Fibroblast of lung (primary cell): ENCODE measurements around the gene GAD2. TPM values are rescaled to one million over a fixed set of nuclear protein-coding genes. Genes with fewer than 3 reads are reported as not detected.

Source experiments
- DNase-seq, 2 donors: peaks; one replicate each; pipeline versions ENCODE4 v3.0.0 to v3.0.0-alpha.2; 2010; ENCODE audit warnings: low read depth in 2 of 2
- H2AFZ ChIP-seq: 2 replicates; pipeline ENCODE4 v1.5.1; 2012; ENCODE audit warnings: low read length, control low read depth, inconsistent platforms
- H3K27ac ChIP-seq: 2 replicates; pipeline ENCODE4 v1.5.1; 2011; ENCODE audit warnings: low read length, control low read depth; ENCODE audit not compliant: insufficient read depth
- H3K27me3 ChIP-seq: 2 replicates; pipeline ENCODE4 v1.5.1; 2011; ENCODE audit warnings: mild to moderate bottlenecking, low read length; ENCODE audit not compliant: control insufficient read depth, insufficient read depth
- H3K36me3 ChIP-seq: 2 replicates; pipeline ENCODE4 v1.5.1; 2011; ENCODE audit warnings: low read length; ENCODE audit not compliant: control insufficient read depth, insufficient read depth
- H3K4me1 ChIP-seq: 2 replicates; pipeline ENCODE4 v1.5.1; 2011; ENCODE audit warnings: low read length; ENCODE audit not compliant: control insufficient read depth, insufficient read depth; ENCODE audit errors: extremely low read depth
- H3K4me2 ChIP-seq: 2 replicates; pipeline ENCODE4 v1.5.1; 2011; ENCODE audit warnings: low read length, control low read depth; ENCODE audit not compliant: insufficient read depth; ENCODE audit errors: extremely low read depth
- H3K4me3 ChIP-seq, 4 experiments: fragments of 200-600 bp in 1 of 4; sonication (generic) in 1 of 4; replicated peaks in 1 of 4; 2 replicates each; pipeline ENCODE4 v1.5.1; 2011 to 2016; ENCODE audit warnings: low read length in 4 of 4, low read depth in 3 of 4, mild to moderate bottlenecking in 3 of 4, control low read depth in 2 of 4, inconsistent platforms in 1 of 4, mixed read lengths in 1 of 4; ENCODE audit not compliant: insufficient read depth in 1 of 4; ENCODE audit errors: control extremely low read depth in 1 of 4
- H3K79me2 ChIP-seq: 2 replicates; pipeline ENCODE4 v1.5.1; 2012; ENCODE audit warnings: mild to moderate bottlenecking, low read length, inconsistent platforms; ENCODE audit not compliant: control insufficient read depth, insufficient read depth
- H3K9ac ChIP-seq: 2 replicates; pipeline ENCODE4 v1.5.1; 2011; ENCODE audit warnings: mild to moderate bottlenecking, low read length, control low read depth; ENCODE audit not compliant: insufficient read depth
- H3K9me3 ChIP-seq: 2 replicates; pipeline ENCODE4 v1.5.1; 2012; ENCODE audit warnings: low read depth, low read length; ENCODE audit not compliant: control insufficient read depth, insufficient read depth
- H4K20me1 ChIP-seq: 2 replicates; pipeline ENCODE4 v1.5.1; 2011; ENCODE audit warnings: low read length; ENCODE audit not compliant: control insufficient read depth, insufficient read depth; ENCODE audit errors: extremely low read depth
- EZH2 ChIP-seq: IDR thresholded peaks from 2 replicates; pipeline ENCODE4 v1.5.1; 2012; ENCODE audit warnings: low read length, control low read depth, mild to moderate bottlenecking; ENCODE audit errors: missing control alignments
- polyA plus RNA-seq, 2 donors: library from polyadenylated mRNA; depleted of rRNA in 1 of 2; stranded (reverse) in 1 of 2; unstranded in 1 of 2; fragments of >200 nt; gene quantifications; 2 replicates each; pipeline ENCODE4 v1.2.1, GENCODE V29; 2011 to 2012; ENCODE audit warnings: missing spikeins in 1 of 2
- total RNA-seq: library from RNA; depleted of rRNA; stranded (reverse); fragments of >200 nt; gene quantifications from 2 replicates; pipeline ENCODE4 v1.2.1, GENCODE V29; 2014
- TF ChIP-seq, protein P1 (sequence below), 2 donors: IDR thresholded peaks in 1 of 2; conservative IDR thresholded peaks in 1 of 2; 1 replicate in 1 of 2; 2 replicates in 1 of 2; pipeline ENCODE4 v1.5.1; 2011 to 2012; ENCODE audit warnings: low read length in 2 of 2, control low read depth in 1 of 2, inconsistent platforms in 1 of 2, low read depth in 1 of 2, mild to moderate bottlenecking in 1 of 2

GAD2 gene
- total and polyA plus RNA-seq, 2 donors (not counting 1 experiment from before 2014, with no cell fraction given), result not detected

- DNase-seq, result no peak
- Histone ChIP-seq H3K79me2 (no peaks in the 10 kb centered on the region), H3K4me2 (no peak overlapping the region), H3K27ac (no peak overlapping the region), H3K9ac (no peak overlapping the region), H4K20me1 (no peaks in the 10 kb centered on the region), H3K4me3 (no peak overlapping the region), H3K9me3 (no peaks in the 10 kb centered on the region), H2AFZ (no peak overlapping the region), H3K4me1 (no peaks in the 10 kb centered on the region), H3K36me3 (no peaks in the 10 kb centered on the region), H3K27me3 (no peaks in the 10 kb centered on the region)
- TF ChIP-seq, protein P1, sequence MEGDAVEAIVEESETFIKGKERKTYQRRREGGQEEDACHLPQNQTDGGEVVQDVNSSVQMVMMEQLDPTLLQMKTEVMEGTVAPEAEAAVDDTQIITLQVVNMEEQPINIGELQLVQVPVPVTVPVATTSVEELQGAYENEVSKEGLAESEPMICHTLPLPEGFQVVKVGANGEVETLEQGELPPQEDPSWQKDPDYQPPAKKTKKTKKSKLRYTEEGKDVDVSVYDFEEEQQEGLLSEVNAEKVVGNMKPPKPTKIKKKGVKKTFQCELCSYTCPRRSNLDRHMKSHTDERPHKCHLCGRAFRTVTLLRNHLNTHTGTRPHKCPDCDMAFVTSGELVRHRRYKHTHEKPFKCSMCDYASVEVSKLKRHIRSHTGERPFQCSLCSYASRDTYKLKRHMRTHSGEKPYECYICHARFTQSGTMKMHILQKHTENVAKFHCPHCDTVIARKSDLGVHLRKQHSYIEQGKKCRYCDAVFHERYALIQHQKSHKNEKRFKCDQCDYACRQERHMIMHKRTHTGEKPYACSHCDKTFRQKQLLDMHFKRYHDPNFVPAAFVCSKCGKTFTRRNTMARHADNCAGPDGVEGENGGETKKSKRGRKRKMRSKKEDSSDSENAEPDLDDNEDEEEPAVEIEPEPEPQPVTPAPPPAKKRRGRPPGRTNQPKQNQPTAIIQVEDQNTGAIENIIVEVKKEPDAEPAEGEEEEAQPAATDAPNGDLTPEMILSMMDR (conservative IDR thresholded peaks at IDR 0.05 in 1 of 2, IDR thresholded peaks at IDR 0.05 in 1 of 2; ENCODE audit: low read depth in 1 of 2, low read length in 2 of 2), result no peak
- TF ChIP-seq EZH2, result no peak
Observed at GRCh38 chr10:26311383-26311940, 94.9 kb downstream of the GAD2 start.

DNA sequence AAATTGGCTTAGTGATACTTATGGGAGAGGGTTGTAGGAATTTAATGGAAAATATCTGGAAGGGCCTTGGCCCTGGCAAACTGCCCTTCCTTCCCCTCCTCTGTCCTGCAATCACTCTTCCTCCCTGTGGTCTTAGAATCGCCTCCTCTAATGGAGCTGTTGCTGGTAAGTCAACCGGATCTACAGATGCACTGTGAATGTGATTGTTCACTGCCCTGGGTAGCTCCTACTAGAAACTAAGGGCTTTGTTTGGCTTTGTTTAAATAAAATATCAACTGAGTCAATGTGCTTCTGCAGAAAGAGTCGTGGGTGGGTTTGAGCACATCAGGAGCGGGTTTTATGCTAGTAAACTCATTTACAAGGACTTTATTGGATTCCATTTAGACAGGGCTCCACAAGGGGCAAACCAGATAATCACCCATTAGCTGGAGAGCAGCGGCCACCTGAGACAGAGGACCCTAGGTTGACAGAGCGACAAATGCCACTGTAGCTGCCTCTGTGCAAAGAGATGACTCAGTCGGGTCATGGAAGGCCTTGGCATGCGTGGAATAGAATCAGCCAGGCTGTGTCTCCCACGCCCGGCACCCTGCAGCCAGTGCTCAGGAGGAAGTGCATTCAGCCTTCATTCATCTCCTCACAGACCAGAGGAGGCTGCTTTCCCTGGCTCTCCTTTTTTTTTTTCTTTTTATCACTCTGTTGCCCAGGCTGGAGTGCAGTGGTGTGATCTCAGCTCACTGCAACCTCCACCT, 97.9 kb downstream of the GAD2 start:
- no peak overlapping the region for H3K4me2 ChIP-seq
- H4K20me1 ChIP-seq, result no peaks in the 10 kb centered on the region
- no peak overlapping the region for H2AFZ ChIP-seq
- no peaks in the 10 kb centered on the region for H3K36me3 ChIP-seq
- DNase-seq, result no peak
- TF ChIP-seq, protein P1 (conservative IDR thresholded peaks at IDR 0.05 in 1 of 2, IDR thresholded peaks at IDR 0.05 in 1 of 2; ENCODE audit: low read depth in 1 of 2, low read length in 2 of 2), result no peak
- TF ChIP-seq EZH2, result no peak
- H3K27me3 ChIP-seq, result no peaks in the 10 kb centered on the region
- no peaks in the 10 kb centered on the region for H3K9me3 ChIP-seq
- H3K79me2 ChIP-seq, result no peaks in the 10 kb centered on the region
- H3K4me1 ChIP-seq, result no peaks in the 10 kb centered on the region
- no peak overlapping the region for H3K27ac ChIP-seq
- no peak overlapping the region for H3K9ac ChIP-seq
- H3K4me3 ChIP-seq, result no peak overlapping the region

DNA sequence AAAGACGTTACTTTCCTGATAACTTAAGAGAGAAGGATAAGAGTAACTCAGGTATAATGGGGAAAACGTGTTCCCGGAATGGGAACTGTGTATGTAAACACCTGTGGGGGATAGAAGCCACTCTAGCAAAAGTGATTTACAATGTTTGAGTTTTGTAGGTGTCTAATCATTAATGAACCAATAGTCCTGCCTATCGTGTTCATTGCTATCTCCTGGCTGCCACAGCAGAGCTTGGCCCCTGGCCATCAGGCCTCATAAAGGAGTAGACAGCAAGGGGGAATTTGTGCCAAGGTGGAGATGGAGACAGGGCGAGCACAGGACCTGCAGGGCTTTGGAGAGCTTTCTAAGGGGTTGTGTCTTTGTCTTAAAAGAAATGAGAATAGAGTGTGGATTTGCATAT, 102.1 kb downstream of the GAD2 start:
- Histone ChIP-seq H4K20me1 (no peaks in the 10 kb centered on the region), H3K4me1 (no peaks in the 10 kb centered on the region), H3K9ac (no peak overlapping the region), H3K9me3 (no peaks in the 10 kb centered on the region), H3K27ac (no peak overlapping the region), H3K4me2 (no peak overlapping the region), H3K79me2 (no peaks in the 10 kb centered on the region), H3K36me3 (no peaks in the 10 kb centered on the region), H3K4me3 (no peak overlapping the region), H3K27me3 (no peaks in the 10 kb centered on the region), H2AFZ (no peak overlapping the region)
- DNase-seq, result no peak
- TF ChIP-seq, protein P1 (conservative IDR thresholded peaks at IDR 0.05 in 1 of 2, IDR thresholded peaks at IDR 0.05 in 1 of 2; ENCODE audit: low read depth in 1 of 2, low read length in 2 of 2), result no peak
- no peak for TF ChIP-seq EZH2
